HG03432 (cell line): ENCODE measurements around the gene CXorf58.
"Not testable (repeated sequence)": the region's sequence is repeated elsewhere in the genome, so short reads cannot be mapped to it uniquely, and the experiment has no call there.

Source experiments
- ATAC-seq: cut with Tn5 transposase; IDR thresholded peaks from one replicate; pipeline ENCODE4 v1.9.1; 2021; ENCODE audit warnings: mild to moderate bottlenecking, moderate library complexity; ENCODE audit not compliant: unreplicated experiment

The CXorf58 gene, protein sequence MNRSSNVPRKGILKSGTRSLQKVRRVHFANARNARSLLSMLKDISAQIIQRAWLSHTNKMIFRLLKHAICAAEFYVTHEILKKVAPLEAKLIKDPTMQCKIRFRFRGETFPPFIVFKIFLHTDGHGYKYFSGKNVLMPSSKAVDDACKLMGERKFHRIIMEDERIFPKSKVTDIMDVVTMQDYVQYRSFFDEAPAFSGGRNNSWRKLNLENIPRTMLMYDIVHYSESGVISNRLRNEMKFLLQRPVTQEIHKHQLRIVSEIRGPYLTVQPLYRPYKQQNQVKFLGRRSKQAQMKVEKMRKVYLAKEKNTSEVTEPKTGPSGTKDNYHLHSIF

DNA sequence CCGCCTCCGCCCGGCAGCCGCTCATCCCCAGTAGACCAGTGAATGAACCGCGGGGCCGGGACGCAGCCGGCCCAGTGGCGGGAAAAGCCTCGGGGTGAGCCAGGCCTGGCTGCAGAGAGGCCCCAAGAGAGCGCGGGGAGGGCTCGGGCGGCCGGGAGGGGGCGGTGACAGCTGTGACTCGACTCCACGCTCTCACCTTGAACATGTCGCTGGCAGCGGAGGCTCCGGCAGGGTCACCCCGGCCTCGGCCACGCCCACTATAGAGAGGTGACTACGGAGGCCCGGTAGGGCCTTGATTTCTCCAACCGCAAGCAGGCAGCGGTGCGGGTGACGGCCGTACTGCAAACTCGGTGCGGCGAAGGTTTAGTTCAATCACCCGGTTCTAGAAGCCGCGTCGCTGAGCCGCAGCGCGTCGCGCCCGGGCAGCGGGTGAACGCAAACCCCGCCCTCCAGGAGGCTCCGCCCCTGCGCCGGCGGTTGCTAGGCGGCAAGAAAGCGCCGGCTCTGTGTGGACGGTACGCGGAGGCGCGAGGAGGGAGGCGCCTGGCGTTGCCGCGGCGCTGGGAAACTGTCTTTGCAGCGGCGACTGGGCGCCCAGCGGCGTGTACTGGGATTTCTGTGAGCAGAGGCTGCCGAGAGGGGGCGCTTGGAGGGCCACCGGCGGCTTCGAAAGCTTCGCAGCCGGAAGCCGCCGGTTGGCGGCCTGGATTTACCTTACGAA, at the start of gene CXorf58, which contains the start of gene APOO:
Gene CXorf58, plus strand, starts transcription at position 509 of the 721 bp plus-strand sequence. CDS start 2,297 bp downstream, outside the sequence.
Gene APOO, minus strand, starts transcription at position 441 of the 721 bp plus-strand sequence. Its CDS starts 236 bp downstream, at position 205.
- ATAC-seq, result peak; percentile 93

DNA sequence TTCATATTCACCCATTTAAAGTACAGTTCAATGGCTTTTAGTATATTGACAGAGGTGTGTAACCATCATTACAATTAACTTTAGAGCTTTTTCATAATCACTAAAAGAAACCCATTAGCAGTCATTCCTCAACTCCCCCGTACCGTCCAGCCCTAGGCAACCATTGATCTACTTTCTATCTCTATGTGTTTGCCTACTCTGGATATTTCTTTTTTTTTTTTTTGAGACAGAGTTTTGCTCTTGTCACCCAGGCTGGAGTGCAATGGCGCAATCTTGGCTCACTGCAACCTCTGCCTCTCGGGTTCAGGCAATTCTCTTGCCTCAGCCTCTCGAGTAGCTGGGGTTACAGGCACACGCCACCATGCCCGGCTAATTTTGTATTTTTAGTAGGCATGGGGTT, 48.6 kb upstream of the CXorf58 start:
- ATAC-seq, result not testable (repeated sequence)

DNA sequence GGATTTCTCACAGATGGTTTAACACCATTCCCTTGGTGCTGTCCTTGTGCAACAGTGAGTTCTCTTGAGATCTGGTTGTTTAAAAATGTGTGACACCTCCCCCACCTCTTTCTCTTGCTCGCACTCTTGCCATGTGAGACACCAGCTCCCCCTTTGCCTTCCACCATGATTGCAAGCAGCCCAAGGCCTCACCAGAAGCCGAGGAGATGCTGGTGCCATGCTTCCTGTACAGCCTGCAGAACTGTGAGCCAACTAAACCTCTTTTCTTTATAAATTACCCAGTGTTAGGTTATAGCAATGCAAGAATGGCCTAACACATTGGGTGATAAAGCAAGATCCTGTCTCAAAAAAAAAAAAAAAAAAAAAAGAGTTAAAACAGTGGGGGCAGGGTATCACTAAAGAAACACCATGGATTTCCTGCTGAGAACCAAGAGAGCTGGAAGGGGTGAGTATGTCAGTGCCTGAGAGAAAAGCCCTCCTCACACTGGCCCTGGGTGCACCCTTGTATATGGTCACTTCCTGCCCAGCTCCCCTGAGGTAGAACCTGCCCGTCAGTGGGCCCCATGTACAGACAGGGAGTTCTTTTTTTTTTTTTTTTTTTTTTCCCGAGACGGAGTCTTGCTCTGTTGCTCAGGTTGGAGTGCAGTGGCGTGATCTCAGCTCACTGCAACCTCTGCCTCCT, 46.5 kb upstream of the CXorf58 start:
- ATAC-seq, result peak; percentile 71

DNA sequence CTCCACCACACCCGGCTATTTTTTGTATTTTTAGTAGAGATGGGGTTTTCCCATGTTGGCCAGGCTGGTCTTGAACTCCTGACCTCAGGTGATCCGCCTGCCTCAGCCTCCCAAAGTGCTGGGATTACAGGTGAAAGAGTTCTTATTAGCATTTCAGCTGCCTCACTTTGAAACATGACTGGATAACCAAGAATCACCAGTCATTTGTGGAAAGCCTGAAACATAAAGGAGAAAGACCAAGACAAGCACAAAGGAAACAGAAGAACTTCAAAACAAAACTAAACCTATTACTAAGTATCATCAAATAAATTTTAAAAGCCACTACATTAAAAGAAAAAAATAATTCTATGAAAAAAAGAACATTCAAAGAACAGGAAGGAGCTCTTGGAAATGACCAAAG, 45.9 kb upstream of the CXorf58 start:
- ATAC-seq, result not testable (repeated sequence)

DNA sequence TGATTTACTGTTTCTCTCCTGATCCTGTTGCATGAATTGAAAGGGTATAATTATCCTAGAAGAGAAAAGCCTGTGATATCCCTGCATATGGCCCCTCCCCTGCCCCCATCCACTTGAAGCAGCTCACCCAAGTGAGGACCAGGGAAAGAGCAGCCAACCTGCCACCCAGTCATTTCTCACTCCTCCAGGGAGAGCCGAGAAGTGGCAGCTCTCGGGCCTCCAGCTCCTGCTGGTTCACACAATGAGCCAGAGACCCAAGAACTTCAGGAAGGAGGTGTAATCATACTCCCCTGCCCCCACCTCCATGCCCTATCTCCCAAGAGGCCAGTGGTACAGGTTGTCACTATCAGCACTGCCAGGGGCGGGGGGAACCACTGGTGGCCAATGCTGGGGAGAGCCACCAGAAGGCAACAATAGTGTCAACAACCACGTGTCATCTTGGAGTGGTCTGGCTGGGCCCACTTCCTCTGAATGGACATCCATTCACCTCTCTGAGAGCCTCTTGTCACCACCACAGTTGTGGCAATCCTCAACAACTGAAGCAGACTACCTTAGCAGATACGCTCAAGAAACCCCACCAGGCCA, 43.0 kb upstream of the CXorf58 start:
- ATAC-seq, result no peak

DNA sequence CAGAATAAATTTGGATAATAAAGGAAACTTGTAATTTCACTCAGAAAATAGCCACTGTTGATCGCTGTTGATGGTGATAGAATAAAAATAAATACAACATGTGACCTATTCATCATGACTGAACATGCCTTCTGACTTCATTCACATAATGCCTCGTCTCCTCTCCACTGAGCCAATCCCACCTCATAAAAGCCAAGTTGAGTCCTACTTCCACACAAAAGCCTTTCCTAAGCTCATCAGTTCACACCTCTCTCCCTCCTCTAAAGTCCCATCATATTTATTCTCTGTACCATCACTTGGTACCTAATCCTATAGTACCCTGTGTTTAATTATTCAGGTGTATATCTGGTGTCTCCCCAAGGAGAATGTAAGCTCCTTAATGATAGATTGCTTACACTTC, 37.8 kb upstream of the CXorf58 start:
- ATAC-seq, result no peak

DNA sequence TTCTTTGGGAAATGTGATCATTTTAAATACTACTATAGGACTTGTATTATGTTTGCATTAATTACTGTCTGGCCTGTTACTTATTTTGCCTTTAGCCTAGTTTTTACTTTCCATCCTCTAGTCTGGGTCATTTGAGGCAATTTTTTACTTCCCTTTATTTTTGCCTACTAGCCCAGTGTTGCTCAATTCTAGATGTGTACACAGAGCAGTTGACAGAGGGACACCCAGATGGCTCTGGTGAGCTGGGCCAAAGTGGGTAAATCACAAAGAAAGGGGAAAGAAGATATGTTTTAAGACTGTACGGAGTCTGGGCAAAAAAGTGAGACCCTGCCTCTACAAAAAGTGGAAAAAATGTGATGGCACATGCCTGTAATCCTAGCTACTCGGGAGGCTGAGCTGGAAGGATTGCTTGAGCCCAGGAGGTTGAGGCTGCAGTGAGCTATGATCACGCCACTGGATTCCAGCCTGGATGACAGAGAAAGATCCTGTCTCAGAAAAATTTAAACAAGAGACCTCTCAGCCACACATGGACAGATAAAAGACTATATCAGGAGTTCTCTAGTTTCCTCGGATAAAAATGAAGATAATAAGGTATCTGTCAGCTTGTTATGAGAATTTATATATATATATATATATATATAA, 35.8 kb upstream of the CXorf58 start:
- ATAC-seq, result no peak

DNA sequence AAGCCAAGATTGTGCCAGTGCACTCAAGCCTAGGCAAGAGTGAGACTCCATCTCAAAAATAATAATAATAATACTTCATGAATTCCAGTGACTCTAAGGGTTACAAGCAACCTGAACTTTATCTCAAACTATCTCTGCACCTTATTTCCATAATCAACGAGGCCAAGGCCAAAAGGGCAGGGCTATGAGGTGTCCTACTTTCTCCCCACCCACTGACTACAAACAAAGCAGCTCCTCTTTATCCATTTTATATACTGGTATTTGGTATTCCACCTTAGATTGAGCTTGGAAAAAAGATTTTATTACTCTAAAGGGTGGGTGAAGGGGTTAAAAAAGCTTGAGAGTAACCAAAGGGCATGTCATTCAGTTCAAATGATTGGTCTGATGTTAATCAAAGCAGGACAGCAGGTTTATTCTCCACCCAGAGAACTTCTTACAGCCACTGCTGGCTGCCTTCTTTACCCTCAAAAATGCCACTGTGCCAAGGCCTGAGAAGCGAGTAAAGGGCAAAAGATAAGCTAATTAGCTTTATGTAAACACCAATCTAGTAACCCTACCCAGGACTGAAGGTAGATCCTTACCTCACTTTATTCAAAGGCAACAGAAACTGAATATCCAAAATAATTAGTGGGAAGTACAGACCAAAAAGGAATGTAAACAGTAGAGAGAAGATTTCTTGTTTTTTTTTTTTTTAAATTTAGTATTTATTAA, 28.3 kb upstream of the CXorf58 start:
- no peak for ATAC-seq

DNA sequence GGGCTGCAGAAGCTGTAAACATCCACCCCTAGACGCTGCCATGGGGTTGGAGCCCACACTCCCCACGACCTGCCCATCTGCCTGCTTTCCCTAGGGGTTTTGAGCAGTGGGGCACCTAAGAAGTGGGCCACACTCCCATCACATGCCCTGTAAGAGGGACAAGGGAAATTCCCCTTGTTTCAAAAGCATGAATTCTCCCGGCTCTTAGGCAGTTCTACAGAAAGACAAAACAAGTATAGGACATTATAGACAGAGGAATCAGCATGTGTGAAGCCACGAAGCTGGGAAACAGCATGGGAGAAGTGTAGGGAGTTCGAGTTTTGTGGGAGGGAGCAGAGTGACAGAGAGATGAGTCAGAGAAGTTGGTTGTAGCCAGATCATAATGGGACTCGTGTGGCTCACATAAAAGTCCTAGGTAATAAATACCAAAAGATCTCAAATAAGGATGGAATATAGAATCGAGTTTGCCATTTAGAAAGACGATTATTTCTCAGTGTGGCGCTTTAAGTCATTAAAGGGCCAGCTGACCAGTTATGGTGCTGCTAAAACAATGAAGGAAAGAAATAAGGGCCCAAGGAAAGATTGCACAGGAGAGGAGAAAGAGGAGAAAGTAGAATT, 24.0 kb upstream of the CXorf58 start:
- no peak for ATAC-seq

DNA sequence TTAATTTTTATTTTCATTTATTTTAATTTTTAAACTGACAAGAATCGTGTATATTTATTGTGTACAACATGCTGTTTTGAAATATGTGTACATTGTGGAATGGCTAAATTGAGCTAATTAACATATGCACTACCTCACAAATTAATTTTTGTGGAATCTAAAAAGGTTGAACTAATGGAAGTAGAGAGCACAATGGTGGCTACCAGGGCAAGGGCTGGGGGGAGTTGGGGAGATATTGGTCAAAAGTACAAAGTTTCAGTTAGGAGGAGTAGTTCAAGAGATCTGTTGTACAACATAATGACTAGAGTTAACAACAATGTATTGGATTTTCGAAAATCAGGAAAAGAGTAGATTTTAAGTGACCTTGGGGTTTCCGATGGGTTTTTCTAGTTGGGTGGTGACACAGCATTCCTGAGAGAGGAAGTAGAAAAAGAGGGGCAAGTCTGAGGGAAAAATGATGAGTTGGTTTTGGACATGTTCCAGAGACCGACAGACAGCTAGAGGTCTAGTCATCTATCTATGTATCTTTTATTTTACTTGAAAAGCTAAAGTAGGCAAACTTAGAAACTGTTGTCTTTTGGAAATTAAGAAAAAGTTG, 23.3 kb upstream of the CXorf58 start:
- ATAC-seq, result no peak

DNA sequence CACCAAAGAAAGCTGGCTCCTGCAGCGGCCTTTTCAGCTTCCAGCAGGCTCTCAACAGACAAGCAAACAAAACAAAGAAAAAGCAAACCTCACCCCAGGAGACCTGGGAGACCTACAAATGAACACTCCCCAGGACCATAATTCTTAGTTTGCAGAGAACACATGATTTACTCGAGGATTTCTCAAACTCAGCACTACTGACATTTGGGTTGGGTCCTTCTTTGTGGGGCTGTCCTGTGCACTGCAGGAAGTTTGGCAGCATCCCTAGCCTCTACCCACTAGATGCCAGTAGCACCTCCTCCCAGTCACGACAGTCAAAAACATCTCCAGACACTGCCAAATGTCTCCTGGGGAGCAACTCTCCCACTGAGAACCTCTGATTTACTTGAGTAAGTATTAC, 22.0 kb upstream of the CXorf58 start:
- no peak for ATAC-seq

DNA sequence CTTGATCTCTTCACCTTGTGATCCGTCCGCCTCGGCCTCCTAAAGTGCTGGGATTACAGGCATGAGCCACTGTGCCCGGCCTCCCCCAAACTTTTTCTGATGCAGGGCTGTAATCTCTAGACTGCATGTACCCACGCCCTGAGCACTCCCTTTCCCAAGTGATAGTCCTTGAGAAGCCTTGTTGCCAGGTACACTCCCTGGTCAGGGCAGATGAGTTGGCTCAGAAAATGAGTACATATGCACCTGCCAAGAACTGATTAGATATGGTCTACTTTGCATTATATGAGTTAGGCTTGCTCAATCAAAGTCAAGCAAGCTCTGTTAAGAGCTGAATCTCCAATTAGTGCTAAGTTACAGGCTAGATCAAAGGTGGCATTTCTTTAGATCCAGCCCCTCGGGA, 20.4 kb upstream of the CXorf58 start:
- ATAC-seq, result no peak

DNA sequence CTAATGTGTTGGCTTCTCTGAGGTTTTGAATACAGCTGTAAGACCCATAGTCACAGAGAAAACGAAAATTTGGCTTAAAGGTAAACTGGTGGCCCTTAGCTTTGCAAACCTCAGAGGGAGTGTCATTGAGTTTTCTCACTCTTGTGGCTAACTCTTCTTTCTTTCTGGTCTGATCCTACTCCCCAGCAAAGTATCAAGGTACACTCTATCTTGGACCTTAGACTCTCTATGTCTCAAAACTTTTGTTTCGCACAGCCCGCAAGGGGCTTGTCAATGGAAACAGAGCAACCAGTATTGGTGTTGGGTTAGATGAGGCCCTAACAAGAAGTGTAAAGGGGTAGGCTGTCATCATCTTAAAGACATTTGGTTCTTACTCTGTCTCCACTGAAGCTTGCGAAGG, 19.9 kb upstream of the CXorf58 start:
- ATAC-seq, result no peak

DNA sequence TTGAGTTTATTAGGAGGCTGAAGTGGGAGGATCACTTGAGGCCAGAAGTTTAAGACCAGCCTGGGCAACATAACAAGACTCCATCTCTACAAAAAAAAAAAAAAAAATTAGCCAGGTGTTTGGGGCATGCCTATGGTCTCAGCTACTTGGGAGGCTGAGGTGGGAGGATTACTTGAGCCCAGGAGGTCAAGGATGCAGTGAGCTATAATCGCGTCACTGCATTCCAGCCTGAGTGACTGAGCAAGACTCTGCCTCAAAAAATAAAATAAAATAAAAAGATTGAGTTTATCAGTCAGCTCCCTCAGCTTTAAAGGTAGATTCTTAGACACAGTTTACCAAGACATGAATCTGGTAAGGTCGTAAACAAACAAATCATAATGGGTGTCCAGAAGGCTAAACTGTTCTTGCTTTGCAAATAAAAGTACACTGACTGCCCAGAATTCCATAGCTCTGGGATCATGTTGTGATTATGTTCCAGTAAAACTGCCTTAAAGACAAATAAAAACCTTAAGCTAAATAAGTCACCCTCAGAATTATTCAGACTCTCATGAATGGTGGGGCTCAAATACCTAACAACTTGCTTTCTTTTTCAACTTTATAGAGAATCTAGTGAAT, 18.8 kb upstream of the CXorf58 start:
- no peak for ATAC-seq

DNA sequence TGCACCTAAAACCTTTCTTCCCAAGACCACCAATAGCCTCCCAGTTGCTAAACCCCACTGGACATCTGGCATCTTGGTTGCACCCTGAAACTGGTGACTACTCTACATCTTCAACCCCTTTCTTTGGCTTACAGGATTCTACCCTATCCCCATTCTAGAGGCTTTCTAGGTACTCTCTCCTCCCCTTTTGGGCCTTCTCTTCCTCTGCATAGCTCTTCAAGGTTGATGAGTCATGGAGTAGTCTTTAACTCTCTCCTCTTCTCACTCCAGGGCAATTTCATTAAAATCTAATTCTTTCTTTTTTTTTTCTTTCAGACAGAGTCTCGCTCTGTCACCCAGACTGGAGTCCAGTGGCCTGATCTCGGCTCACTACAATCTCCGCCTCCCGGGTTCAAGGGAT, 16.9 kb upstream of the CXorf58 start:
- no peak for ATAC-seq

DNA sequence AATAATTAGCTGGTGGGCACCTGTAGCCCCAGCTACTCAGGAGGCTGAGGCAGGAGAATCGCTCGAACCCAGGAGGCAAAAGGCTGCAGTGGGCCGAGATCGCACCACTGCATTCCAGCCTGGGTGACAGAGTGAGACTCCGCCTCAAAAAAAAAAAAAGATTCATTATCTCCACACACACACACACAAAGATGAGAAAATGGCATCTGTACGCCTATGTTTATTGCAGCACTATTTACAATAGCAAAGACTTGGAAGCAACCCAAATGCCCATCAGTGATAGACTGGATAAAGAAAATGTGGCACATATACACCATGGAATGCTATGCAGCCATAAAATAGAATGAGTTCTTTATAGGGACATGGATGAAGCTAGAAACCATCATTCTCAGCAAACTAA, 12.8 kb upstream of the CXorf58 start:
- ATAC-seq, result not testable (repeated sequence)

DNA sequence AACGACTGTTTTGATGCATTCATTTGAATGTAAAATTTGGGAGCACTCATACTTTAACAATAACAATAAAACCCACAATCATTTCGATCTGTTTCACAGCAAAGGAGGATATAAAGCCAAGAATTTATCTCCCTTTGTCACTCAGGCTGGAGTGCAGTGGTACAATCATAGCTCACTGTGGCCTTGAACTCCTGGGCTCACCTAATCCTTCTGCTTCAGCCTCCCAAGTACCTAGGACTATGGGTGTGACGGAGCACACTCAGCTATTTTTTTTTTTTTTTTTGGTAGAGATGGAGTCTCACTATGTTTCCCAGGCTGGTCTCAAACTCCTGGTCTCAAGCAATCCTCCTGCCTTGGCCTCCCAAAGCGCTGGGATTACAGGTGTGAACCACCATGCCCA, 11.3 kb upstream of the CXorf58 start:
- ATAC-seq, result not testable (repeated sequence)

DNA sequence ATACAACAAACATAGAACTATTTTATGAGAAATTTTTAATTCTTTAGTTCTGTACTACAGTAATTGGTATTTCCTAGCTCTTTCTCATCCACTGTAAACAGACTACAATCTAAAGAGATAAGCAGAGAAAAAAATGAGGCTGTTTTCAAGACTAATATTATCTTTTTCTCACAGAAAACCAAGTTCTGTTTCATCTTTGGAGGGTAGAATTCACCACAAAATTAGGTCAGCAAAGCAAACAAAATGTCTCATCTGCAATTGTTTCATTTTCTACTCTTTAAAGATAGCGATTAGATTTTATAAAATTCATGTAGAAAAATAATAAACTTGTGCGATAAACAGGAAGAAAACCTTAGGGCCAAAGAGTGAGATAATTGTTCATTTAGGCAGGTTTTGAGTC, 10.8 kb upstream of the CXorf58 start:
- no peak for ATAC-seq

DNA sequence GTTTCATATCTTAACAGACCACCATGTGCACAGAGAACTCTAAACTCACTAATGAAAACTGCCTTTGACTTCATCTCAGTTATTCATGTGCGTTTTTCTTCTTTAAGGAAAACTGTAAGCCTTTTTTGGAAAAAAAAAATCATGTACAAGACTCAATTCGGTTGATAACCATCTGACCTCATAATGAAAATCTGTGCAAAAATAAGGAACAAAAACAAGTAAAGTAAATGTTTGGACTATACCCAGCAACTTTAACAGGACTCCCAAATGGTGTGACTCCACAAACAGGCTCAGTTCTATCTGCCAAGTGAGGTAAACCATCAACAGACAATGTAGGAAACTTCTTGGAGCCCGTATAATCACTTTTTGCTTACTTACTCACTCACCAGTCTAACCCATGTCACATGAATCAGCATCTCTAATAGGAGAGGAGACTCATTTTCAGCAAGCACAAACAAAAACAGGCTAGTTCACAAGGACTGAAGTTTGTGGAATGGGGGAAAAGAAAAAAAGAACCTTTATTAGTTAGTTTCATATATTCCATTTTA, 9.3 kb upstream of the CXorf58 start:
- no peak for ATAC-seq
